ENCODE data around the gene KMO.

GRCh38 chr1:241531195-241532161 is 700 bp upstream of the KMO start:
- peak; percentile 39 for TF ChIP-seq CTCF (IDR thresholded peaks at IDR 0.05; ENCODE audit: insufficient read depth, low read length)
- TF ChIP-seq SPI1 (IDR thresholded peaks at IDR 0.05; ENCODE audit: borderline replicate concordance, low read depth) = peak; percentile 42; the same call in 1 of the 2 replicates
- TF ChIP-seq POLR2AphosphoS5 (IDR thresholded peaks at IDR 0.05; ENCODE audit: low read depth) = no peak
- TF ChIP-seq REST (IDR thresholded peaks at IDR 0.05; ENCODE audit: insufficient replicate concordance, low read depth) = no peak
- no peak for TF ChIP-seq GABPA (IDR thresholded peaks at IDR 0.05; ENCODE audit: low read depth)
